Activated naive CD4-positive, alpha-beta T cell treated with anti-CD3 and anti-CD28 coated beads, Interleukin-2, amount 10 ng/mL, durations not matched to agents 7 days and 5 days (primary cell): ENCODE measurements around the gene SLC27A1.
A peak's percentile ranks its signal among the peaks of the same experiment; 100 is the strongest.
"Not testable (repeated sequence)": the region's sequence is repeated elsewhere in the genome, so short reads cannot be mapped to it uniquely, and the experiment has no call there.

Experiments used
- CTCF ChIA-PET: fragments of 350-600 bp; sonication (Branson Sonifier 250); formaldehyde crosslinking; loops from one replicate; lab custom pipeline; 2021; ENCODE audit warnings: antibody characterized with exemption; lab: Charles Lee
- DNase-seq: peaks from one replicate; pipeline ENCODE4 v3.0.0-alpha.2; 2020
- H3K27ac Mint-ChIP-seq: one replicate; pipeline ENCODE4 v1.8.0; 2021; ENCODE audit warnings: mild to moderate bottlenecking, moderate library complexity, mixed read lengths
- H3K27me3 Mint-ChIP-seq: one replicate; pipeline ENCODE4 v1.8.0; 2021; ENCODE audit warnings: mild to moderate bottlenecking, mixed read lengths
- H3K36me3 Mint-ChIP-seq: one replicate; pipeline ENCODE4 v1.8.0; 2021; ENCODE audit warnings: mixed read lengths
- H3K4me1 Mint-ChIP-seq: one replicate; pipeline ENCODE4 v1.8.0; 2021; ENCODE audit warnings: mixed read lengths
- H3K4me3 Mint-ChIP-seq: one replicate; pipeline ENCODE4 v1.8.0; 2021; ENCODE audit warnings: mild to moderate bottlenecking, moderate library complexity, mixed read lengths
- H3K9me3 Mint-ChIP-seq: one replicate; pipeline ENCODE4 v1.8.0; 2021; ENCODE audit warnings: mixed read lengths

SLC27A1 gene

GRCh38 chr19:17468302-17469091 lies 1.8 kb upstream of the SLC27A1 start:
- Mint-ChIP-seq H3K27me3 (peaks cover 74% of the 10 kb centered on the region), H3K4me3 (peak overlapping the region; percentile 82), H3K36me3 (no peaks in the 10 kb centered on the region), H3K4me1 (peaks cover 44% of the 10 kb centered on the region), H3K9me3 (no peaks in the 10 kb centered on the region), H3K27ac (no peak overlapping the region)
- no peak for DNase-seq
- CTCF ChIA-PET = no interaction called here

DNA sequence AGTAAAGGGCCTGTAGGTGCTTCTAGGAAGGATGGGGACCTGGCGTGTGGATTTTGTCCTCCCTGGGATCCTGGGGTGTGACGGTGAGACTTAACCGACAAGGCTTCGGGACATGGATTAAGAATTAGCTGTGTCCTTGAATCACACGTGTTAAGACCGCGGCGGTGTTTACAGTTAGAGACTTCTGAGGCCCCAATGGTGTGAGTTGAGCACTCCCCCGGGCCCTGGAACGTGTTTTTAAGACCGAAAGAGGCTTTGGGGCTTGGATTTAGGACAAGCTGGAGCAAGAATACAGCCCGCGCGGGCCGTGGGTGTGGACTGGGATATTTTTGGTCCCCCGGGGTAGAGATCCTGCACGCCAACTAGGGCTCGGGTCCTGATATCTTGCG lies 1.2 kb upstream of the SLC27A1 start:
- peaks cover 46% of the 10 kb centered on the region for H3K4me1 Mint-ChIP-seq
- peak overlapping the region; percentile 82 for H3K4me3 Mint-ChIP-seq
- H3K27me3 Mint-ChIP-seq = peaks cover 69% of the 10 kb centered on the region
- H3K27ac Mint-ChIP-seq = peak overlapping the region; percentile 38
- H3K9me3 Mint-ChIP-seq = no peaks in the 10 kb centered on the region
- CTCF ChIA-PET = no interaction called here
- H3K36me3 Mint-ChIP-seq = no peaks in the 10 kb centered on the region
- no peak for DNase-seq

DNA sequence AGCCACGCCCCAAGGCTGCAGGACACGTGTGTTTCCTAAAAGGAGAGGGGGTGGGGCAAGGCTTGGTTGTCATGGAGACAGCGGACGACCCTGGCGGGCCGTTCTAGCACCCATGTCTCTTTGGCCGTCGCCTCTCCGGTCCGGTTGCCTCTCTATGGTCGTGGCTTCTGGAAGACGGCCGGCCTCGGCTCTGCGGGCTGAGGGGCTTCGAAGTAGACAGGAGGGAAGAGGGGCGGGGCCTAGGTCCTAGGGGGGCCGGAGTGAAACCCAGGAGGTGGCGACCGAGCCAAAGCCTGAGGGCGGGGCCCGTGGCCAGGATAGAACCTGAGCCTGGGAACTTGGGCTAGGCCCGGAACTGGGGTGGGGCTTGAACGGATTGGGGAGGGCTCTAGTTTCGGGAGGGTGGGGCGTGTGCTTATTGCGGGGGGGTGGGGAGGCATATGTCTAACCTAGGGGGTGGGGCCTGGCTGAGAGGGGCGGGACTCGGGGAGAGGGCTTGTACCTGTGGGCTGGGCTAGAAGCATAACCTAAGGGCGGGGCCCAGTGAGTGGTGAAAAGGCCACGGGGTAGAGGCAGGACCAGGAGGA lies 750 bp upstream of the SLC27A1 start:
- peak overlapping the region; percentile 72 for H3K27ac Mint-ChIP-seq

GRCh38 chr19:17471410-17472125 lies 1.2 kb downstream of the SLC27A1 start:
- DNase-seq = no peak
- Mint-ChIP-seq H3K4me1 (peaks cover 41% of the 10 kb centered on the region), H3K36me3 (no peaks in the 10 kb centered on the region), H3K27me3 (peaks cover 47% of the 10 kb centered on the region), H3K9me3 (no peaks in the 10 kb centered on the region), H3K27ac (no peak overlapping the region), H3K4me3 (peak overlapping the region; percentile 82)
- CTCF ChIA-PET = interaction anchor here (1.1 to 2.9 kb wide), 3 partner anchors 25 to 102 kb away, joined by 3 to 11 read pairs (median 3); no protein-coding TSS in a partner anchor

More for the DNA sequence above, 750 bp upstream of the SLC27A1 start:
- CTCF ChIA-PET = no interaction called here
- Mint-ChIP-seq H3K27me3 (peaks cover 64% of the 10 kb centered on the region), H3K36me3 (no peaks in the 10 kb centered on the region), H3K9me3 (no peaks in the 10 kb centered on the region), H3K4me1 (peaks cover 46% of the 10 kb centered on the region), H3K4me3 (peak overlapping the region; percentile 82)
- DNase-seq = peak; percentile 97

DNA sequence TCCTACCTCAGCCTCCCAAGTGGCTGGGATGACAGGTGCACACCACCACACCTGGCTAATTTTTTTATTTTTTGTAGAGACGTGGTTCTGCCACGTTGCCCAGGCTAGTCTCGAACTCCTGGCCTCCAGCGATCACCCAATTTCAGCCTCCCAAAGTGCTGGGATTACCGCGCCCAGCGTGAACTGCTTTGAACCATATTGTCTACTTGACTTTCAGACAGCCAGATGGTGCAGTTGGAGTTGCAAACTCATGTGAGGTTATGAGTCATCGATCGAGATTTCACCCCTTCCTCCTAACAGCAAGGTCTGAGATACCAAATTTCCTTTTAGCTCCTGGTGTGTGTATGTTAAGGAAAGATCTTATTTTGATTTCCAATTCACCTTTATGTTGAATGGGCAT lies 2.7 kb downstream of the SLC27A1 start:
- Mint-ChIP-seq H3K36me3 (no peaks in the 10 kb centered on the region), H3K27me3 (peaks cover 32% of the 10 kb centered on the region), H3K27ac (no peak overlapping the region), H3K4me1 (peaks cover 37% of the 10 kb centered on the region), H3K4me3 (no peak overlapping the region), H3K9me3 (no peaks in the 10 kb centered on the region)
- CTCF ChIA-PET = interaction anchor here (0.7 to 1.9 kb wide), 7 partner anchors 8 to 102 kb away, joined by 3 to 15 read pairs (median 3); no protein-coding TSS in a partner anchor
- peak; percentile 41 for DNase-seq

- CTCF ChIA-PET = interaction anchor here (1.9 kb wide), 1 partner anchor 21 kb away, joined by 15 read pairs; no protein-coding TSS in a partner anchor
- Mint-ChIP-seq H3K4me1 (peaks cover 22% of the 10 kb centered on the region), H3K27me3 (peaks cover 17% of the 10 kb centered on the region)
- H3K27ac Mint-ChIP-seq, H3K9me3 Mint-ChIP-seq, H3K4me3 Mint-ChIP-seq, DNase-seq, H3K36me3 Mint-ChIP-seq: not testable (repeated sequence)
Observed at GRCh38 chr19:17475011-17475540, 4.8 kb downstream of the SLC27A1 start.

- H3K4me3 Mint-ChIP-seq = no peak overlapping the region
- DNase-seq = no peak
- H3K36me3 Mint-ChIP-seq = no peaks in the 10 kb centered on the region
- H3K4me1 Mint-ChIP-seq = peaks cover 20% of the 10 kb centered on the region
- peaks cover 14% of the 10 kb centered on the region for H3K27me3 Mint-ChIP-seq
- H3K9me3 Mint-ChIP-seq = no peaks in the 10 kb centered on the region
- CTCF ChIA-PET = no interaction called here
- no peak overlapping the region for H3K27ac Mint-ChIP-seq
Observed at GRCh38 chr19:17475541-17476115, 5.3 kb downstream of the SLC27A1 start.

- H3K9me3 Mint-ChIP-seq = no peaks in the 10 kb centered on the region
- no peak overlapping the region for H3K27ac Mint-ChIP-seq
- H3K4me1 Mint-ChIP-seq = no peaks in the 10 kb centered on the region
- no peak overlapping the region for H3K4me3 Mint-ChIP-seq
- no peaks in the 10 kb centered on the region for H3K36me3 Mint-ChIP-seq
- CTCF ChIA-PET = interaction anchor here (4.1 kb wide), 1 partner anchor 17 kb away, joined by 15 read pairs; no protein-coding TSS in a partner anchor
- H3K27me3 Mint-ChIP-seq = peaks cover 6% of the 10 kb centered on the region
- no peak for DNase-seq
Observed at GRCh38 chr19:17479325-17479791, 9.0 kb downstream of the SLC27A1 start.

DNA sequence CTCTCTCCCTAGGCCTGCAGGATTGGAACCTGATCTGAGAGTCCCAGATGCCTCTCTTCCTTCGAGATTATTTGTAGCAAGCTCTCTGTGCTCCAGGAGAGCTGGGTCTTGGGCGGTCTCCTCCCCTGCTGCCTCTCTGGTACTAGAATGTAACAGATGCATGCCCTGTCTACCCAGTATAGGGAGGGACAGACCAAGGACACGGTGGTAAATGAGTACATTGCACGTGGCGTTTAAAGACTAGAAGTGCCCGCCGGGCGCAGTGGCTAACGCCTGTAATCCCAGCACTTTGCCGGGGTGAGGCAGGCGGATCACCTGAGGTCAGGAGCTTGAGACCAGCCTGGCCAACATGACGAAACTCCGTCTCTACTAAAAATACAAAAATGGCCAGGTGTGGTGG lies 11.7 kb downstream of the SLC27A1 start:
- Mint-ChIP-seq H3K27ac (no peak overlapping the region), H3K27me3 (peaks cover 10% of the 10 kb centered on the region), H3K4me3 (no peak overlapping the region), H3K4me1 (no peaks in the 10 kb centered on the region), H3K36me3 (no peaks in the 10 kb centered on the region), H3K9me3 (no peaks in the 10 kb centered on the region)
- CTCF ChIA-PET = interaction anchor here (4.1 kb wide), 1 partner anchor 14 kb away, joined by 15 read pairs; no protein-coding TSS in a partner anchor
- no peak for DNase-seq

DNA sequence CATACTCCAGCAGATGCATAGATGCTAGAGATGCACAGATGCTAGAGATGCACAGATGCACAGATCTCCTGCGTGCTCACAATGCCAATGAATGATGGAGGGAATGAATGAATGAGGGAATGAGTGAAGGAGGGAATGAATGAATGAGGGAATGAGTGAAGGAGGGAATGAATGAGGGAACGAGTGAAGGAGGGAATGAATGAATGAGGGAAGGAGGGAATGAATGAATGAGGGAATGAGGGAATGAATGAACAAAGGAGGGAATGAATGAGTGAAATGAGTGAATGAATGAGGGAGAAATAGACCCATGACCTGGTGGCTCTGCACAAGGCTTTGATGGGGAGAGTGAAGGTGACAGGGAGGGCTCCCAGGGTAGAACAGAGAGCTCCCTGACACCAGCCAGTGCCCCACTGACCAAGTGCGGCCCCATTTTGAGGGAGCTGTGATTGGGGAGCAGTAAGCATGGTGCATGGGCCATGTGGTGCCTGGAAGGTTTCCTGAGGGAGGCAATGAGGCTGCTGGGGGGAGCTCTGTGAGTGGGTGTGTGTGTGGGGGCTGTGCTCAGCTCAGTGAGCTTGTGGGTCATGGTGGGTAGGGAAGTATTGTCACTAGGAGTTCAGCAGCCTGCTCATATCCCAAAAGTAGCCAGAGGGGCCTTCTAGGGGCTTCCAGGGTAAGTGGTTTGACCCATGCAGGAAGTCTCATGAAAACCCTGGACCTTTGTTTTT lies 12.7 kb downstream of the SLC27A1 start:
- H3K27ac Mint-ChIP-seq = no peak overlapping the region
- H3K9me3 Mint-ChIP-seq = no peaks in the 10 kb centered on the region
- H3K27me3 Mint-ChIP-seq = peaks cover 10% of the 10 kb centered on the region
- H3K4me3 Mint-ChIP-seq = no peak overlapping the region
- no peak for DNase-seq
- CTCF ChIA-PET = interaction anchor here (0.7 kb wide), 1 partner anchor 14 kb away, joined by 3 read pairs; no protein-coding TSS in a partner anchor
- H3K4me1 Mint-ChIP-seq = peaks cover 7% of the 10 kb centered on the region
- no peaks in the 10 kb centered on the region for H3K36me3 Mint-ChIP-seq

- Mint-ChIP-seq H3K4me1 (peaks cover 12% of the 10 kb centered on the region), H3K36me3 (no peaks in the 10 kb centered on the region), H3K27me3 (peaks cover 10% of the 10 kb centered on the region), H3K4me3 (no peak overlapping the region), H3K9me3 (no peaks in the 10 kb centered on the region), H3K27ac (no peak overlapping the region)
- CTCF ChIA-PET = interaction anchor here (0.7 kb wide), 1 partner anchor 14 kb away, joined by 3 read pairs; no protein-coding TSS in a partner anchor
- DNase-seq = no peak
Observed at GRCh38 chr19:17483605-17484002, 13.3 kb downstream of the SLC27A1 start.

- no peaks in the 10 kb centered on the region for H3K9me3 Mint-ChIP-seq
- H3K4me1 Mint-ChIP-seq = peaks cover 23% of the 10 kb centered on the region
- CTCF ChIA-PET = interaction anchor here (1.6 kb wide), 1 partner anchor 11 kb away, joined by 5 read pairs; no protein-coding TSS in a partner anchor
- DNase-seq = no peak
- no peak overlapping the region for H3K4me3 Mint-ChIP-seq
- H3K36me3 Mint-ChIP-seq = no peaks in the 10 kb centered on the region
- peaks cover 10% of the 10 kb centered on the region for H3K27me3 Mint-ChIP-seq
- H3K27ac Mint-ChIP-seq = no peak overlapping the region
Observed at GRCh38 chr19:17484520-17485185, 14.3 kb downstream of the SLC27A1 start.
